ENCODE results near the gene EFHC1. TPM values are rescaled to one million over a fixed set of nuclear protein-coding genes. Genes with fewer than 3 reads are reported as not detected.

Gene EFHC1
- total RNA-seq, 1 experiment from 2014 or later, result 14.6 TPM

GRCh38 chr6:52547647-52548352 is 127.7 kb downstream of the EFHC1 start:
- Histone ChIP-seq H3K4me1 (peaks cover 79% of the 10 kb centered on the region), H3K4me3 (no peak overlapping the region), H3K27ac (peak overlapping the region; percentile 96), H3K36me3 (peaks cover 8% of the 10 kb centered on the region; the same call in 1 of the 2 replicates), H3K27me3 (no peaks in the 10 kb centered on the region), H3K9me3 (replicated peaks) (no peaks in the 10 kb centered on the region)
- DNase-seq, result peak in 1 of 2 experiments; percentile 26

DNA sequence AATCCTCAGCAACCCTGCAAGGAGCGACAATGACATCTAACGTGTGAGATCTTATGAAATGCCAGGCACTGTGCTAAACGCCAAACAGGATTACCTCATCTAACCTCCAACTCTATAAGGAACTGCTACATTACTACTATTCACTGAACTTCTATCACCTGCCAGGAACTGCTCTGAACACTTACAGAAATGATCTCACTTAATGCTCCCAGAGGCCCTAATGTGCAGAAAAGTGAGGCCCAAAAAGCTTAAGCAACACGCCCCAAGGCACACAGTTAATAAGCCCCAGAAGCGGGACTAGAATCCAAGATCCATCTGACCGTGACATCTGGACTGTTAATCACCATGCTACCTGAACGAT is 128.2 kb downstream of the EFHC1 start:
- Histone ChIP-seq H3K27ac (peak overlapping the region; percentile 96), H3K4me3 (no peak overlapping the region), H3K27me3 (no peaks in the 10 kb centered on the region), H3K4me1 (peaks cover 81% of the 10 kb centered on the region), H3K36me3 (peaks cover 8% of the 10 kb centered on the region; the same call in 1 of the 2 replicates), H3K9me3 (replicated peaks) (no peaks in the 10 kb centered on the region)
- peak in 1 of 2 experiments; percentile 22 for DNase-seq

GRCh38 chr6:52548999-52549398 is 128.9 kb downstream of the EFHC1 start:
- Histone ChIP-seq H3K27me3 (no peaks in the 10 kb centered on the region), H3K4me3 (no peak overlapping the region), H3K9me3 (replicated peaks) (no peaks in the 10 kb centered on the region), H3K4me1 (peaks cover 77% of the 10 kb centered on the region), H3K36me3 (peaks cover 8% of the 10 kb centered on the region; the same call in 1 of the 2 replicates), H3K27ac (peak overlapping the region; percentile 96)
- DNase-seq, result no peak

DNA sequence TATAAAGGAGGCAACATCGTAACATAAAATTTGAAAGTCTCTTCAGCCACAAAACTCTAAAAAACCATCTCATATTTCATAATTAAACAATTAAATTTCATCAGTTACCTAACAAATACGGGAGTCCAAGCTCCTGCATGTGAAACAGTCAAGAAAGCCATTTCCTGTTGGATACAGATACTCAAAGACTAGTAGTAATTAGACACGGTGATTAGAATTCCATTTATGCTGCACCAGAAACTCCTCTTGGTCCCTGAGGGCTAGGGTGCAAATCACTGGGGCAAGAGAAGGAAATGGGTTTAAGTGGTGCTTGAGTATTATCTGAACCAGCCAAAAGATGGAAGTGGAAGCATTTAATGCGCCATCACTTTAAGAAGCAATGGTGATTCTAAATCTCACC is 129.3 kb downstream of the EFHC1 start:
- H3K27me3 ChIP-seq, result no peaks in the 10 kb centered on the region
- H3K27ac ChIP-seq, result peak overlapping the region; percentile 96
- H3K4me3 ChIP-seq, result no peak overlapping the region
- H3K9me3 ChIP-seq (replicated peaks), result no peaks in the 10 kb centered on the region
- DNase-seq, result peak; percentile 49 to 79
- H3K4me1 ChIP-seq, result peaks cover 73% of the 10 kb centered on the region
- H3K36me3 ChIP-seq, result 0 out of 2 replicates have a peak, but pooled peaks cover 4% of the 10 kb centered on the region

DNA sequence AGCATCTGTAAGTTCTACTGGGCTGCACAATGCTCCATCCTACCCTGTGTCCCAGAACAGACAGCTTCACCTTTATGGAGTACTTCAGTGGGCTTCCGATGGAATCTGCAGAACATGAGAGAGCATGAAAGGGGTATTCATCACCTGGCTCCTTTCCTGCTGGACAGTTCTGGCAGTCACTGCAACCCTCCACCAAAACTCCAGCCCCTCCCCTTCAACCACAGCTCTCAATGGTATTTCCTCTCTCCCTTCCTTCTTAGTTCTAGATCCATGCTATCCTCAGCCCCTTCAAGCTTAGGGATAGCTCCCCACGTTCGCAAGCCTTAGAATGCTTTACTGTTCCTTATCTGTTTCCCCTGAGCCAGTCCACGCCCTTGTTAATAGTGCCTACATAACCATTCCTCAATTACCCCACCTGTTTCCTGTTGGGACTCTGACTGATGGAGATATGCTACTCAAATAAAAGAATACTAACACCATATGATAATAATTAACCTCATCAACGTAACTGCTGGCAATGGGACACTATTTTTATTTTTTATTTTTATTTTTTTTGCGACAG is 130.0 kb downstream of the EFHC1 start:
- Histone ChIP-seq H3K9me3 (replicated peaks) (no peaks in the 10 kb centered on the region), H3K27me3 (no peaks in the 10 kb centered on the region), H3K27ac (peak overlapping the region; percentile 96), H3K4me1 (peaks cover 66% of the 10 kb centered on the region), H3K4me3 (no peak overlapping the region), H3K36me3 (no peaks in the 10 kb centered on the region)
- DNase-seq, result peak in 1 of 2 experiments; percentile 33

DNA sequence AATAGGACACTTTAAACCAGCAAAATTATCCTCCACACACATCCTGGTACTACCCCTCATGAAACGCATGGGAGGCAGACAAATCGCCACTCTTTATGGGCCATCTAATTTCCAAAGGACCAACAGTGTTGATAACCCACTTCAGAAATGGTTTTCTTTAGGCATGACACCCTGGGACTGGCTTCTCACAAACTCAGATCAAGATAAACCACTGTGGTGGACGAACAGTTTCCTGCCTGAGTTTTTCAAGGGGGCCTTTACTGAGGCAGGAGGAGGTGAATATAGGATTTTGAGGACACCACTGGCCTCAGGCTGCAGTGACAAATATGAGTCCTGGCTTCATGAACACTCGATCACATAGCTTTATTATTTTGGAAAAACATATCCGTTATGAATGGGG is 130.7 kb downstream of the EFHC1 start:
- DNase-seq, result no peak

GRCh38 chr6:52551483-52552277 is 131.5 kb downstream of the EFHC1 start:
- Histone ChIP-seq H3K4me3 (peak overlapping the region; percentile 39), H3K4me1 (peaks cover 71% of the 10 kb centered on the region), H3K27me3 (no peaks in the 10 kb centered on the region), H3K27ac (peak overlapping the region; percentile 96), H3K36me3 (no peaks in the 10 kb centered on the region), H3K9me3 (replicated peaks) (no peaks in the 10 kb centered on the region)
- peak; percentile 88 to 91 for DNase-seq

More for the DNA sequence above, 130.7 kb downstream of the EFHC1 start:
- H3K9me3 ChIP-seq (replicated peaks), result no peaks in the 10 kb centered on the region
- peaks cover 70% of the 10 kb centered on the region for H3K4me1 ChIP-seq
- peak overlapping the region; percentile 39 for H3K4me3 ChIP-seq
- H3K27me3 ChIP-seq, result no peaks in the 10 kb centered on the region
- H3K27ac ChIP-seq, result peak overlapping the region; percentile 96
- no peaks in the 10 kb centered on the region for H3K36me3 ChIP-seq

GRCh38 chr6:52552278-52552643 is 132.1 kb downstream of the EFHC1 start:
- Histone ChIP-seq H3K9me3 (replicated peaks) (no peaks in the 10 kb centered on the region), H3K27me3 (no peaks in the 10 kb centered on the region), H3K4me1 (peaks cover 66% of the 10 kb centered on the region), H3K4me3 (peak overlapping the region; percentile 39), H3K36me3 (no peaks in the 10 kb centered on the region), H3K27ac (peak overlapping the region; percentile 96)
- peak; percentile 68 to 79 for DNase-seq

GRCh38 chr6:52553158-52553557 is 133.0 kb downstream of the EFHC1 start:
- Histone ChIP-seq H3K4me3 (no peak overlapping the region; the same call in 1 of the 2 replicates), H3K27ac (peak overlapping the region; percentile 96), H3K36me3 (no peaks in the 10 kb centered on the region), H3K4me1 (peaks cover 57% of the 10 kb centered on the region), H3K27me3 (no peaks in the 10 kb centered on the region), H3K9me3 (replicated peaks) (no peaks in the 10 kb centered on the region)
- DNase-seq, result no peak

- Histone ChIP-seq H3K27me3 (no peaks in the 10 kb centered on the region), H3K27ac (0 out of 2 replicates have a peak overlapping the region, but pooled peaks have one; percentile 96), H3K9me3 (replicated peaks) (no peaks in the 10 kb centered on the region), H3K4me3 (no peak overlapping the region), H3K36me3 (no peaks in the 10 kb centered on the region), H3K4me1 (peaks cover 52% of the 10 kb centered on the region)
- no peak for DNase-seq
These were observed 133.6 kb downstream of the EFHC1 start for GRCh38 chr6:52553719-52554118.

GRCh38 chr6:52554684-52555280 is 134.6 kb downstream of the EFHC1 start:
- DNase-seq, result no peak
- no peaks in the 10 kb centered on the region for H3K9me3 ChIP-seq (replicated peaks)
- H3K4me3 ChIP-seq, result no peak overlapping the region
- H3K27ac ChIP-seq, result no peak overlapping the region
- no peaks in the 10 kb centered on the region for H3K27me3 ChIP-seq
- H3K36me3 ChIP-seq, result no peaks in the 10 kb centered on the region
- H3K4me1 ChIP-seq, result peaks cover 41% of the 10 kb centered on the region

GRCh38 chr6:52555518-52556233 is 135.5 kb downstream of the EFHC1 start:
- no peak for DNase-seq
- Histone ChIP-seq H3K36me3 (no peaks in the 10 kb centered on the region), H3K27me3 (no peaks in the 10 kb centered on the region), H3K9me3 (replicated peaks) (no peaks in the 10 kb centered on the region), H3K27ac (peak overlapping the region; percentile 11; the same call in 1 of the 2 replicates), H3K4me1 (peaks cover 32% of the 10 kb centered on the region), H3K4me3 (no peak overlapping the region)

DNA sequence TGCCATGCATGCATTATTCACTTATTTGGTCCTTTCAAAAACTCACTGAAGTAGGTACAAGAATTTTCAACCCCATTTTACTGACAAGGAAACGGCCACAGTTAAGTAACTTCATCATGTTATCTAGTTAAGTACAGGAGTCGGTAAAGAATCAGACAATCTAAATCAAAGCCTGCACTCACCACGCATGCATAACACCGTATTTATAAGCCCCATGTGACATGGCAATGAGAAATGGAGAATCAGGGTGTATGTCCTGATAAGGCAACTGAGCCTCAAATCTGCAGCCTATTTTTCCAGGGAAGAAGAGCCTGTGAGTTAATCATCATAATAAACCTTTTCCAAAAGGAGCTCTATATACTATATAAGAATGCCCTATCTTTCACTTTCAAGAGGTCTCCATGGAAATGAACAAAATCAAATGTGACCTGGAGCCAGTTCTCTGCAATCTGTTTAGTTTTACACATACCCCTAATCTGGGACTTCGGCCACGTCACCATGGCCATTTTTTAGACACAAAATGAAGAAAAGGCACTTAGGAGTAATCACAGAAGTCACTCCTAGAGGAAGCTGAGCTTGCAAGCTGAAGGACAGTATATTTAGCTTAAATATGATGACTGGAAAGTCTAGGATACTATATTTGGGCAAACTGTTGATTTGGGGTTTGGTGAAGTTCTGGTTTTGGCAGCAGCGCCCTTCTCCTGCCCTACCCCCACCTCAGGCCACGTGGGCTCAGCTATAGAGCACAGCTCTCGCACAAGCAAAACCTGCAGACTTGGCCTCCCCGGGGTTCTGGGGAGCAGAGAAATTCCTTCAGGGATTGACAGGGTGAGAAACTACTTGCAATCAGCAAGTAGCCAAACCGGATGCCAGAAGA is 137.5 kb downstream of the EFHC1 start:
- Histone ChIP-seq H3K36me3 (no peaks in the 10 kb centered on the region), H3K27ac (no peak overlapping the region), H3K4me3 (no peak overlapping the region), H3K27me3 (no peaks in the 10 kb centered on the region), H3K9me3 (replicated peaks) (no peaks in the 10 kb centered on the region), H3K4me1 (peaks cover 16% of the 10 kb centered on the region)
- no peak for DNase-seq
